IPS-NIHi11 (cell line): ENCODE measurements around the gene ACOXL.

Source experiments
- DNase-seq: peaks from one replicate; pipeline ENCODE4 v3.0.0; 2012; ENCODE audit warnings: mixed read lengths, low spot score

Gene ACOXL

GRCh38 chr2:111116011-111116746 lies 383.8 kb downstream of the ACOXL start:
- DNase-seq = no peak

- DNase-seq = peak; percentile 87
Observed at GRCh38 chr2:111116843-111117597, 384.6 kb downstream of the ACOXL start.

- DNase-seq = no peak
Observed at GRCh38 chr2:111117598-111118480, 385.5 kb downstream of the ACOXL start.

GRCh38 chr2:111118481-111118980 lies 386.2 kb downstream of the ACOXL start:
- DNase-seq = no peak

GRCh38 chr2:111118981-111119821 lies 386.8 kb downstream of the ACOXL start:
- DNase-seq = no peak

- no peak for DNase-seq
Observed at GRCh38 chr2:111119822-111120252, 387.5 kb downstream of the ACOXL start.

GRCh38 chr2:111120253-111121027 lies 388.1 kb downstream of the ACOXL start, which contains the start of gene BCL2L11:
Gene BCL2L11, plus strand, starts transcription at chr2:111120914. Its CDS starts 2,832 bp downstream, at chr2:111123746.
- DNase-seq = peak; percentile 89

GRCh38 chr2:111121028-111121827 lies 388.9 kb downstream of the ACOXL start:
- no peak for DNase-seq

GRCh38 chr2:111121828-111122630 lies 389.7 kb downstream of the ACOXL start:
- peak; percentile 89 for DNase-seq

GRCh38 chr2:111122631-111123421 lies 390.5 kb downstream of the ACOXL start:
- DNase-seq = peak; percentile 70

GRCh38 chr2:111123751-111124150 lies 391.4 kb downstream of the ACOXL start:
- DNase-seq = no peak

GRCh38 chr2:111126581-111126980 lies 394.2 kb downstream of the ACOXL start:
- no peak for DNase-seq

GRCh38 chr2:111127351-111127750 lies 395.0 kb downstream of the ACOXL start:
- no peak for DNase-seq

- DNase-seq = no peak
Observed at GRCh38 chr2:111128096-111128495, 395.7 kb downstream of the ACOXL start.

- DNase-seq = no peak
Observed at GRCh38 chr2:111133603-111134002, 401.2 kb downstream of the ACOXL start.

- no peak for DNase-seq
Observed at GRCh38 chr2:111134055-111134454, 401.7 kb downstream of the ACOXL start.

- DNase-seq = no peak
Observed at GRCh38 chr2:111135237-111135909, 403.0 kb downstream of the ACOXL start.
